8988T (cell line): ENCODE results near the gene CORT.
A peak's percentile ranks its signal among the peaks of the same experiment; 100 is the strongest.
"Not testable (repeated sequence)": the region's sequence is repeated elsewhere in the genome, so short reads cannot be mapped to it uniquely, and the experiment has no call there.

Source experiments
- DNase-seq: peaks from one replicate; pipeline ENCODE4 v3.0.0; 2011

Gene CORT

DNA sequence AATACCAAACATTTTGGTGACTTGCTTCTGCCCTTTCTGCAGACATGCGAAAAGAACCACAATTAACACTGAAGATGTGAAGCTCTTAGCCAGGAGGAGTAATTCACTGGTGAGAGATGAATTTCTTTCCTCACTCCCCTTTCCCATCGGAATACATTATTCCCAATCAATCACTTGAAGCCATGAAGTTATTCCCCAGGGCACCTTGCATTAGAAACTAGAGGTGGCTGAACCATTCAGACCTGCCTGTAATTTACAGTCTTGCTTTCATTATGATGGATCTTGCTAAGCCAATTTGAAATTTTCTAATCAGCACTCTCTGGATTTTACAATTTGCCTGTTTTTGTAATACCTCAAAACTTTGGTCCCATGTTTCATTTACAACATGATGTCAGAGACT lies 9.5 kb upstream of the CORT start:
- no peak for DNase-seq

DNA sequence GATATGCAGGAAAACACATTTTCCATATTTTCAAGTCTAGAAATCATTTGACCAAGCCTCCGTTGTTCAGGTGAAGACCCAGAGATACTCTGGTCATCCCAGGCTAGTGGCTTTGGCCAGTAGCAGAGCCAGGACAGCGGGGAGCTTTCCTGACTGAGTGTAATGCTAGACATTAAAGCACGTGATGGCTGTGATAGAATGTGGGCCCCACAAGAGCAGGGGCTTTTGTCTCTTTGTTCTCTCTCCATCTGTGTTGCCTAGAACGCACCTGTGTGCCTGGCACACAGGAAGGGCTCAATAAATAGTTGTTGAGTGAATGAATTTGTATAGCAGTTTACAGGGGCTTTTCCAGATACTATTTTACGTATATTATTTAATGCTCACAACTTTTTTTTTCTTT lies 9.0 kb upstream of the CORT start:
- DNase-seq, result no peak

DNA sequence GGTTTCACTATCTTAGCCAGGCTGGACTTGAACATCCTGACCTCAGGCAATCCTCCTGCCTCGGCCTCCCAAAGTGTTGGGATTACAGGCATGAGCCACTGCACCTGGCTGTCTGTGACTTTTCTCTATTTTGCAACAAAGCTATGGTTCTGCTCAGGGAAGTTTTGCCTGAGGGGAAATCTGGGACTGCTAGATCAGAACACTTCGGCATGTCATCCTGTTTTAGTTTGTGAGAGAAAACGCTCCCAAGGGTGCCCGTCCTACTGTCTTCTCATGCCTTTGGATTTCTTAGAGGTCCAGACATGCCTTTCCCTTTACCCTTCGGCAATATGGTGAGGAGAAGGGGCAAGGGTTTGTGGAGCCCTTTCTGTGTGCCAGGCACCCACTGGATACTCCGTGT lies 5.6 kb upstream of the CORT start:
- no peak for DNase-seq

DNA sequence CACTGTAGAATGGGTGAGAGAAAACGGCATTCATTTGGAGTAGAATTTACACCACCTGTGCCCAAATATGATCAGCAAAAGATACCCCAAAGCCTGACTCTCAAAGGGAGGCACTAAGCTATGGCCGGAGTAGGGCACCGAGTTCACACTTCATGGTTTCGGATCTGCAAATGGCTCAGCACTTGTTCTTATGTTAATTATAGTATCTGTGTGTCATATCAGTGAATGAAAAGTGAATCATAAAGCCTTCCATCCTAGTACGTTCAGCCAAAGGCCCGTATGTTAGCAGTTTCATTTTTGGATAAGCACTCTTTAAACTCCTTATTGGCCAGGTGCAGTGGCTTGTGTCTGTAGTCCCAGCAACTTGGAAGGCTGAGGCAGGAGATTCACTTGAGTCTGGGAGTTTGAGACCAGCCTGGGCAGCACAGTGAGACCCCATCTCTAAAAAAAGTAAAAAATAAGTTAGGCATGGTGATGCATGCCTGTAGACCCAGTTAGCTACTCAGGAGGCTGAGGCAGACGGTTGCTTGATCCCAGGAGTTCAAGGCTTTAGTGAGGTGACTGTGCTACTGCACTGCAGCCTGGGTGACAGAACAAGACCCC lies 4.9 kb upstream of the CORT start:
- no peak for DNase-seq

DNA sequence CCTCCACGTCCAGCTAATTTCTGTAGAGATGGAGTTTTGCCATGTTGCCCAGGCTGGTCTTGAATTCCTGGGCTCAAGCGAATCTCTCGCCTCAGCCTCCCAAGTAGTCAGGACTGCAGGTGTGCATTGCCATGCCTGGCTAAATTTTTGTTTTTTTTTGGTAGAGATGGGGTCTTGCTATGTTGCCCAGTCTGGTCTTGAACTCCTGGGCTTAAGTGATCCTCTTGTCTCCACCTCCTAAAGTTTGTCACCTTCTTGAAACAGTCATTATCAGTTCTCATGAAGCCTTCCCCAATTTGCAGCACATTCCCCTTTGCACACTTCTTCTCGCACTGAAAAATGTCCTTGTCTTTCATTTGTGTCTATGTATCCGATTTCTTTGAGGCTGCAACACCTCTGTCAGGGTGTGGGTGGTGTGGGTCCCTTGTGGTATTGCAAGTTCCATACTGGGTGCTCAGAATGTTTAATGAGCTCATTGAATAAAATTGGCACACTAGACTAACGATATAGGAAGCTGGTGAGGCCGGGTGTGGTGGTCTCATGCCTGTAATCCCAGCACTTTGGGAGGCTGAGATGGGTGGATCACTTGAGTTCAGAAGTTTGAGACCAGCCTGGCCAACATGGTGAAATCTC lies 2.9 kb upstream of the CORT start:
- DNase-seq, result no peak

DNA sequence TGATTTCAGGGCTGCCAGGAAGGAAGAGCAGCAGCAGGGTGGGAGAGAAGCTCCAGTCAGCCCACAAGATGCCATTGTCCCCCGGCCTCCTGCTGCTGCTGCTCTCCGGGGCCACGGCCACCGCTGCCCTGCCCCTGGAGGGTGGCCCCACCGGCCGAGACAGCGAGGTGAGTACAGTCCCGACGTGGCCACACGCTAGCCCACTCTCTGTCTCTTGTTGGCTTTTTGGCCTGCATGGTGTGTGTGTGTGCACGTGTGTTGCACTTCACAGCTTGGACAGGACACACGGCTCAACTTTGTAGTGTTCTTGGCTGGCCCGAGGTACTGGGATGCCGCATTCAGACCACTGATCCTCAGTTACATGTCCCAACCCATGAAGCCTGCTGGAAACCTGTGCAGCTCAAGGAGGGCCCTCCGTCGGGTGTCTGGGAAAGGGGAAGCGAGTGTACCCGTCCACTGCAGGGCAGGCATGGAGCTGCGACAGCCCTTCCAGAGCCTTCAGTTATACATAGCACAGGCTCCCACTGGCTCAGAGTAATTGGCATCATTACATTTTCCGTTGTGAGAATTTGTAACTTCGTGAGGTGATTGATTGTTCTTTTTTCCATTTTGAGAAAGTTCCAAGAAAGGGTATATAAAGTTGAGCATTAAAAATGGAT lies 454 bp downstream of the CORT start:
- no peak for DNase-seq

DNA sequence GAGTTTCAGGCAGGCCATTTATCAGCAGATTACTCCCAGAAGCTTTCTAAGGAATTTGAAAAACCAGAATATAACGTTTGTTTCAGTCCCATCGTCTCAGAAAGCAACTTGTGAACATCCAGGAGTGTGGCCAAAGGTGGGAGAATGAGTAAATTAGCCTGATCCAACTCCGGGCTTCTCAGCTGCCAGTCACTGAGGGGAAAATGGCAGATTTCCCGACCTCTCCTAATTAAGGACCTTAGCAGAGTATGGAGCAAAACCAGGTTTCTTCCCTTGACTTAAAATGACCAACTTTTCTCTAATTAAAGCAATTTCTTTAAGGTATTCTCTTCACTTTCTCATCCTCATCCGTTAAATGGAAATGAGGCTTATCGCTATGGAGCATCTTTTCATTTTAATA lies 1.0 kb downstream of the CORT start:
- DNase-seq, result no peak

DNA sequence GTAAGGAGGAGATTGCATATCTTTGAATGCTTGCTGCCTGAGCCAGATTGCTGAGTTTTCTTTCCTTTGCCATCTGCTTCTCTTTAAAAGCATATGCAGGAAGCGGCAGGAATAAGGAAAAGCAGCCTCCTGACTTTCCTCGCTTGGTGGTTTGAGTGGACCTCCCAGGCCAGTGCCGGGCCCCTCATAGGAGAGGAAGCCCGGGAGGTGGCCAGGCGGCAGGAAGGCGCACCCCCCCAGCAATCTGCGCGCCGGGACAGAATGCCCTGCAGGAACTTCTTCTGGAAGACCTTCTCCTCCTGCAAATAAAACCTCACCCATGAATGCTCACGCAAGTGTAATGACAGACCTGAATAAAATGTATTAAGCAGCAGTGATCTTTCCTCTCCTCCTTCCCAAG lies 1.5 kb downstream of the CORT start:
- DNase-seq, result no peak

DNA sequence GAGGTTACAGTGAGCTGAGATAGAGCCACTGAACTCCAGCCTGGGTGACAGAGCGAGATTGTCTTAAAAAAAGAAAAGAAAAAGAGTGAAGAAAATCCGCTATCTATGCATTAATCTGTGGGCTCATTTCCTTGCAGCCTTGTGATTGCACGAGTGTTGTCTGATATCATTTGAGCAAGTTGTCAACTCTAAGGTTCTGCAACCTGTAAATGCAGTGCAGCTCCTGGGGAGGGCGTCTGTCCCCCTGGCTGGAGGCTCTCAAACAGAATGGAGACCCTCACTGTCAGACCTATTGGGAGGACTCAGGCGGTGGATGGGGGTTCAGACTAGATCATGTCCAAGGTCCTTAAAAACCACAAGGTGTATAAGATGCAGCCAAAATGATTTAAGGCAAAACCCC lies 6.2 kb downstream of the CORT start:
- no peak for DNase-seq

DNA sequence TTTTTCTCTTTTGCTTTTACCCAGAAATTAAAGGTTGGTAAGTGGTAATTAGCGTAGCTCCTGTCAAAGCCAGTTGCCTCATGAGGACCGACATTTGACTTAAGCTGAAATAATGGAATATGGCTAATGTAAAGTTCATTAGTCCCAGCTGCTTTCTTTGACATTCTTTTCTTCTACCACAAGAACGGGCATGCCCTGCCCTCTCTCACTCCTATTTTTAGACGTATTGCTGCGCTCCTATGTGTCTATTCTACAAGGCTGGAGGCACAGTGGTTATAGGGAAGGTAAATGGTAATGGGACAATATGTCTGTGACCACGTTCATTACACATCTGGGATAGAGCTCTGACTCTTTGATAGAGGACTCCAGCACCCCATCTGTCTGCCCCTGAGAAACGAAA lies 6.8 kb downstream of the CORT start:
- DNase-seq, result no peak

DNA sequence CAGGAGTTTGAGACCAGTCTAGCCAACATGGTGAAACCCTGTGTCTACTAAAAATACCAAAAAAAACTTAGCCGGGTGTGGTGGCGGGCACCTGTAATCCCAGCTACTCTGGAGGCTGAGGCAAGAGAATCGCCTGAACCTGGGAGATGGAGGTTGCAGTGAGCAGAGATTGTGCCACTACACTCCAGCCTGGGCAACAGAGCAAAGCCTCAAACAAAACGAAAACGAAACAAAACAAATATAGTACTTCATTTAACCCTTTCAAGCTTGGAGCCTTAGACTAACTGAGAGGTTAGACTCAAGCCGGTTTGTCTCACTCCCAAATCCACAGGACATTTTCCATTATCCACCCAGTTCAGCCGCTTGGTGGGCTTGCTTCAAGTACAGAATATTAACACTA lies 7.6 kb downstream of the CORT start:
- DNase-seq, result not testable (repeated sequence)

DNA sequence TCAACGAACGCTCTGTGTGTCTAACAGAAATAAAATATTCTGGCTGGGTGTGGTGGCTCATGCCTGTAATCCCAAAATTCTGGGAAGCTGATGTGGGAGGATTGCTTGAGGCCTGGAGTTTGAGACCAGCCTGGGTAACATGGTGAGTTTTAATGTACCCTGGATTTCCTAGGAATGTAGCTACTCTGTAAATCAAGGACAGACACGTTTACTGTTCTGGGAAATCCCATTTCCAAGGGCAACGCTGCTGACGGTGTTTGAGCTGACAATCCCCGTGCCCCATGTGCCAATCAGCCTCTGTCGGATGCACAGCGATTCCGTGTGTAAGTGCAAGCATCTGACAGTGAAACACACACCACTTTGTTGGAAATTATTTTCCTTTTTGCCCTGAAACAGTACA lies 8.0 kb downstream of the CORT start:
- no peak for DNase-seq

DNA sequence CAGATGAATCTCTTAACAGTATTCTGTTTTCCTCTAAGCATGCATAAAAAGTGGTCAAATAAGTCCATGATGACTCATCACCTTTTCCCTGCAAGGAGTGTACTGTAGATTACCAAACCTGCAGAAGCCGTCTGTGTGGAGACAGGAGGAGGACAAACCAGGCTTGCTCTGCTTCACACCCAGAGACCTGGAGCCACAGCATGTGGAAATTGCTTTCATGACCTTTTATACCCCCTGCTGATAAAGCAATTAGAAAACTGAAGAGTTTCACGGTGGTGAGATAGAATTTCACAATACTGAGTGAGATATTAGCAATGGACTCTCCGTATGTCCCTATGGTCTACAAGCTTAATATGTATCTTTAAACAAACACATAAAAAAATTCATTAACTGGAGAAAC lies 9.4 kb downstream of the CORT start:
- DNase-seq, result no peak

DNA sequence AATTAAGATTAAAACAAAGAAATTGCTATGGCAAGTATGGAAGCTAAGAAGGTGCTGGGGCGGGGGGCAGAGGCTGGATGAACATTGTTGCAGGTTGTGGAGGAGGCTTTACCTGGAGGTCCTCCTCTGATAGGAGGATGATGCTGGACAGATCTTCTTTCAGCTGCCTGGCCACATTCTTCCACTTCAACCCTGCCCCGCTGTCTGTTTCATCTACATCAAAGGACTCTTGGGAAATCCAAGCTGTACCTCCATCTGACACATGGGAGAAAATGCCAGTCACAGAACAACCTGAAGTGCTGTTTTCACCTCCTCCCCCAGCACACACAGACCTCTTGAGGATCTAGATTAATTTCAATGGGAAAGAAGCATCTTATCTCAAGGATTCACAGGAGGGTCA lies 17.2 kb downstream of the CORT start:
- DNase-seq, result no peak

DNA sequence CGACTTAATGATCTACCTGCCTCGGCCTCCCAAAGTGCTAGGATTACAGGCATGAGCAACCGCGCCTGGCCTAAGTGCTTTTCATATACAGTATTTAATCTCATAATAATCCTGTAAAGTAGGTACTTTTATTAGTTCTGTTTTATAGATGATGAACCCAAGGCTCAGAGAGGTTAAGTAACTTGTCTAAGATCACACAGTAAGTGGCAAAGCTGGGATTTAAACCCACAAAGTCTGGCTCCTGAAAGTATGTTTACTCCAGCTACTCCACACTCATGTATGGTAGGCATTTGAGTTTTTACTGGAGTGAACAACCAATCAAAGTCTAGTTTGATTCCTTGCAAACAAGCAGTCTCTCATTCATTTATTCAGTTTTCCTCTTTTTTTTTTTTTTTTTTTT lies 20.2 kb downstream of the CORT start:
- DNase-seq, result no peak

DNA sequence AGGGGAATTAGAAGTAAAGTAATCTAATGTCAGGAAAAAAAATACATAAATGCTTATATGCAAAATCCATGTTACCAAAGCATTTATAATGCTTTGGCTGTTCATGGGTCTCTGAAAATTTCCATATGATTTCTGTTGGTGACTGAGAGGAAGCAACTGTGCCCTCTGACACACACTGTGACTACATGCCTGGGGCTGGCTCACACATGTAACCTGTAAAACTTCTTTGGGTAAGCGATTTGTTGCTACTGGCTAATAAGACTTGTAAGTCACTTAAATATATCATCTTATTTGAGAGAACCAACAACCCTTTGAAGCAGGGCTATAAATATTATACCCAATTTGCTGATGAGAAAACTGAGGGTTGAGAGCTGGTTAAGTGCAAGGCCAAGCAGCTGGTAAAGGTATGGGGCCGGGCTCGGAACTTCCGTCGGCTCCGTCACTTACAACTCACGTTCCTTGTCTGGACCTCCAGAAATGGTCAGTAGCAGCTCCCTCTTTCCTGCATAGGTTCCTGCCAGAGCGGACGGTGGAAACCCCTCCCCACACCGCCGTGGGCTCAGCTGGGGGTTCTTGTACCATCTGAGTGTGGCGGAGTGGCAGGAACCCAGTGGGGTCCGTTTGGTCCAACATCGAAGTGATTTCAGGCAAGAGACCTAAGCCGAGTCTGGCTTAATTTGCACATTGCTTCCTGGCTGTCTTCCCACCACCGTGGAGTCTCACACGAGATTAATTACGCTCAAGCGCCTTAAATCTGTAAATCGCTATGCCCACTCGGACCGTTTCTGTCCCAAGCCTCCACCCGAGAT lies 21.8 kb downstream of the CORT start:
- DNase-seq, result no peak

DNA sequence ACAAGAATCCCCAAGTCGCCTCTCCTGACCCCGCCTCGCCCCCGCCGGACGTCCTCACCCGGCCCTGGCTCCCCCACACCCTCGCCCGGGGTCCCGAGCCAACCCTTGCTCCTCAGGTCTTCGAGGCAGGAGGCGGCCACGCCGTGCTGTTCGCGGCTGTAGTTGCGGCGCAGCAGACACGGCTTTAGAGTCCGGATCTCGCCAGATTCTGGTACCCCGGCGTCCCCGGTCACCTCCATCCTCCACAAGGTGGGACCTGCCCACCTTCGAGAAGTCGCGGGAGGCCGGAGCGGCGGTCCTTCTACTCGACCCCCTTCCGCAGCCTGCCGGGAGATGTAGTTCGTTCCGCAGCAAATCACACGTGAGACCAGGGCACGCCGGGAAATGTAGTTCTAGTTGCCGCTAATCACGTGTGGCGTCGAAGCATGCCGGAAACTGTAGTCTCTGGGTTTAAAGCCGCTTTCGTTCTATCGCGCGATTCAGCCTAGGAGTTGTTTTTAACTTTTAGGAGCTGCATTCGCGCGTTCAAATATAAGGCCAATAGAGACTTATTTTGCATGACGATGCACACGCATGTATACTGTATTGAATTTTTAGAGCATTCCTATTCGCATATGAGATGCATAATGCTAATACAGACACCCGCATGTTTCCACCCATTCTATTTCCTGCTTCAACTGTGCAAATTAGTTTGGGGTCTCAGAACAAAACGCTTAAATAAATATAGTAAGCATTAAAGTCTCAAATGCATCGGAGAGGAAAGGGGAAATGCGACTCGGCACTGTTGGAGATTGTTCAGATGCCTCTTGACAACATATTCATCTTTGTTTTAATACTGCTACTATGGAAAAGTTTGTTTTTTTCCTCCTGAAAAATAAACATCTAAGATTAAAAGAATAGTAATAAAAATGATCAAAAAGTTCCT lies 22.7 kb downstream of the CORT start, which contains the start of gene DFFA:
Gene DFFA (minus strand): TSS at position 310 of the 925 bp plus-strand sequence. CDS start 71 bp downstream, at position 239.
- peak; percentile 74 for DNase-seq

DNA sequence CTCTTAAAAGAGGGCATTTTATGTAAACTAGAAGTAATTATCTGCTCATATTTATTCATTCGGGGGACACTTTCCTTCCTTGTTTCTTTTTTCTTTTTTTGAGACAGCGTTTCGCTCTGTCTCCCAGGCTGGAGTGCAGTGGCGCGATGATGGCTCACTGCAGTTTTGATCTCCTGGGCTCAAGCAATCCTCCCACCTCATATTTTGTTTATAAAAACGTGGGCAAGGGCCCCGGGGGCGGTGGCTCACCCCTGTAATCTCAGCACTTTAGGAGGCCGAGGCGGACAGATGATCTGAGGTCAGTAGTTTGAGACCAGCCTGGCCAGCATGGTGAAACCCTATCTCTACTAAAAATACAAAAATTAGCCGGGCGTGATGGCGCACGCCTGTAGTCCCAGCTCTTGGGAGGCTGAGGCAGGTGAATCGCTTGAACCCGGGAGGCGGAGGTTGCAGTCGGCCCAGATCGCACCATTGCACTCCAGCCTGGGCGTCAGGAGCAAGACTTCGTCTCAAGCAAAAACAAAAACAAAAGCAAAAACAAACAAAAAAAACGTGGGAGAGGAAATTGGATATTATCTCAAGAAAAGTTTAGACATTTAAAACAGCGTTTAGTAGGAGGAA lies 23.4 kb downstream of the CORT start:
- DNase-seq, result no peak

DNA sequence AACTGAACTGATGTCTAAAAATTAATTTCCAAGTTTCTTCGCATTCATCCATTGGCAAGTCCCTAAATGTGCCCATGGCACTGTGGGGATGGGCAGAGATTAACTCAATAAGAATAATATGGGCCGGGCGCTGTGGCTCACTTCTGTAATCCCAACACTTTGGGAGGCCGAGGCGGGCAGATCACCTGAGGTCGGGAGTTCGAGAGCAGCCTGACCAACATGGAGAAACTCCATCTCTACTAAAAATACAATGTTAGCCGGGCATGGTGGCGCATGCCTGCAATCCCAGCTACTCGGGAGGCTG lies 24.4 kb downstream of the CORT start:
- not testable (repeated sequence) for DNase-seq

DNA sequence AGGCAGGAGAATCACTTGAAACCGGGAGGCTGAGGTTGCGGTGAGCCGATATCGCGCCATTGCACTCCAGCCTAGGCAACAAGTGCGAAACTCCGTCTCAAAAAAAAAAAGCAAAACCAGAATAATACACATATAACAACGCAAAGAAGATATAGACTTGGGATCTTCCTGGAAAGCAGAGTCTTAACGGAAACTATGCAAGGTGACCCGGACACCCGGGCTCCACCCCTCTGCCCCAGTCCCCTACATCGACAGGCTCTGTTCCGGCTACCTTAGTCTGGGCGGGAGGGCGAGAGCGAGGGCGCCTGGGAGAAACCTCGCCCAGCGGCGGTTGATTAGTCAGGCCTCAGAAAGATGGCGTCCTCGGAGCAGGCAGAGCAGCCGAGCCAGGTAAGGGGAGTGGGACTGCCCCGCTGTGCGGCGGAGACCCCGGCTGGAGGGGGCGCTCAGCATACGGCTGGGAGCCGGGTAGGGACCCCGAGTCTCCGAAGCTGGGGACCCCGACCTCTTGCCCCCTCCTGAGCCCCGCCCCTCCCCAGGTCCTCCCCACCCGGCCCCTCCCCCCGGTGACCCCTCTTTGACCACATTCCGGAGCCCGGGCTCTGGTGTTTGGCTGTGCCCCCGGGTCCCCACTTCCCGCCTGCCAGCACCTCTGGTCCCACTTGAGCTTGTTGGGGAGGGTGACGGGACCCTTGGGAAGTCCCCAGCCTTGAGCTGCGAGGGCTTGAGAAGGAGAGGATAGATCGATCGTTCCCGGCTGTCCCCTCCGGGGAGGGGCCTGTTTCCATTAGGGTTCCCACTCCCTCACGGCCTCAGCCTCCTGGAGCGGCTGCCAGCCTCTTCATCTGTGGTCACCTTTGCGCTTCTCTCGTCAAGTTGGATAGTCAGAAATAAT lies 25.0 kb downstream of the CORT start, which contains the start of gene PEX14:
Gene PEX14 (plus strand): TSS at position 338 of the 895 bp plus-strand sequence. CDS start 17 bp downstream, at position 355.
- DNase-seq, result peak; percentile 79

DNA sequence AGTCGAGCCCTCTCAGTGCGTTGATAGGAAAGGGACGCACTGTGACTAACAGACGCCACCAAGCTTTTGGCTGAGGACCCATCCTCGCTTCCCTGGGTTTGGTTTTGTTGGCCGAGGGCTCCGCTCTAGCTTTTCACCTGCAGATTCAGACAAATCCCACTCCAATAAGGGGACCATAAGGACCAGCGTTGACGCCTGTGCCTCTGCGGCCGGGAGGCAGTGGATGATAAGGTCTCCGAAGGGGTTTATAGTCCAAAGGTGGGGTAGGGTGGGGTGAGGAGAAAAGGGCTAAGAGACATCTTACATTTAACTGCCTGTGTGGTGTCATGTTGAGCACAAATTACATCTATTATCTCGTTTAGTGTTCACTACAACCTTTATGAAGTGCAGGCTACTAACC lies 25.7 kb downstream of the CORT start:
- DNase-seq, result no peak
